Ishikawa (cell line): ENCODE measurements around the gene ZBTB38.

Source experiments
- CEBPB ChIP-seq: IDR thresholded peaks from 2 replicates; pipeline ENCODE4 v1.6.1; 2012
- CREB1 ChIP-seq: IDR thresholded peaks from 2 replicates; pipeline ENCODE4 v1.6.1; 2012; ENCODE audit warnings: low read depth
- EGR1 ChIP-seq: IDR thresholded peaks from 2 replicates; pipeline ENCODE4 v1.6.1; 2012
- EP300 ChIP-seq: IDR thresholded peaks from 2 replicates; pipeline ENCODE4 v1.6.1; 2012; ENCODE audit warnings: borderline replicate concordance
- FOXM1 ChIP-seq: IDR thresholded peaks from 2 replicates; pipeline ENCODE4 v1.6.1; 2012; ENCODE audit warnings: low read depth, borderline replicate concordance
- MAX ChIP-seq: IDR thresholded peaks from 2 replicates; pipeline ENCODE4 v1.6.1; 2012
- NFIC ChIP-seq: IDR thresholded peaks from 2 replicates; pipeline ENCODE4 v1.6.1; 2012
- RAD21 ChIP-seq: IDR thresholded peaks from 2 replicates; pipeline ENCODE4 v1.6.1; 2012; ENCODE audit warnings: low read depth
- REST ChIP-seq: IDR thresholded peaks from 2 replicates; pipeline ENCODE4 v1.6.1; 2012; ENCODE audit warnings: low read depth, mild to moderate bottlenecking
- TAF1 ChIP-seq: IDR thresholded peaks from 2 replicates; pipeline ENCODE4 v1.6.1; 2012; ENCODE audit warnings: low read depth, mild to moderate bottlenecking
- TCF12 ChIP-seq: IDR thresholded peaks from 2 replicates; pipeline ENCODE4 v1.6.1; 2012; ENCODE audit warnings: low read depth
- TEAD4 ChIP-seq: IDR thresholded peaks from 2 replicates; pipeline ENCODE4 v1.6.1; 2012
- USF1 ChIP-seq: IDR thresholded peaks from 2 replicates; pipeline ENCODE4 v1.6.1; 2012
- YY1 ChIP-seq: IDR thresholded peaks from 2 replicates; pipeline ENCODE4 v1.6.1; 2012; ENCODE audit warnings: low read depth
- ZBTB7A ChIP-seq: IDR thresholded peaks from 2 replicates; pipeline ENCODE4 v1.6.1; 2012; ENCODE audit warnings: low read depth

Gene ZBTB38

GRCh38 chr3:141384575-141384974 lies 16.3 kb downstream of the ZBTB38 start:
- TF ChIP-seq TAF1 (no peak), TEAD4 (no peak), USF1 (no peak), MAX (no peak), YY1 (no peak), ZBTB7A (no peak), REST (no peak), EP300 (no peak), CEBPB (no peak), EGR1 (no peak), FOXM1 (no peak), CREB1 (no peak), NFIC (no peak)

GRCh38 chr3:141385406-141386125 lies 17.3 kb downstream of the ZBTB38 start:
- no peak for TF ChIP-seq CREB1

GRCh38 chr3:141386126-141386488 lies 17.8 kb downstream of the ZBTB38 start:
- no peak for TF ChIP-seq TCF12
- no peak for TF ChIP-seq FOXM1
- no peak for TF ChIP-seq CEBPB
- no peak for TF ChIP-seq USF1
- TF ChIP-seq MAX = no peak
- TF ChIP-seq ZBTB7A = no peak
- TF ChIP-seq NFIC = no peak
- no peak for TF ChIP-seq TAF1
- TF ChIP-seq EGR1 = no peak
- no peak for TF ChIP-seq YY1

- no peak for TF ChIP-seq MAX
- no peak for TF ChIP-seq YY1
- TF ChIP-seq USF1 = no peak
Observed at GRCh38 chr3:141386611-141387111, 18.4 kb downstream of the ZBTB38 start.

GRCh38 chr3:141387516-141387915 lies 19.2 kb downstream of the ZBTB38 start:
- TF ChIP-seq FOXM1 (no peak), TCF12 (no peak), EGR1 (no peak), REST (no peak), RAD21 (no peak), ZBTB7A (no peak), NFIC (no peak)

- TF ChIP-seq CEBPB = no peak
- no peak for TF ChIP-seq FOXM1
- no peak for TF ChIP-seq TEAD4
Observed at GRCh38 chr3:141388395-141388794, 20.1 kb downstream of the ZBTB38 start.
